Upper lobe of left lung (tissue), 6 donors: ENCODE measurements around the gene MMP28. TPM values are rescaled to one million over a fixed set of nuclear protein-coding genes. Genes with fewer than 3 reads are reported as not detected.

Experiments used
- ATAC-seq, 2 donors: fragments of 200-7000 bp; cut with Tn5 transposase; one replicate each; pipeline ENCODE4 v1.9.1; 2022; ENCODE audit warnings: mild to moderate bottlenecking in 2 of 2, moderate library complexity in 2 of 2; ENCODE audit not compliant: low FRiP score in 2 of 2
- DNase-seq, 2 donors: peaks; one replicate each; pipeline ENCODE4 v3.0.0-alpha.2; 2019 to 2020
- H3K27ac ChIP-seq, 4 donors: fragments of 200-600 bp; sonication (generic); one replicate each; pipeline ENCODE4 v1.5.1; 2016 to 2019
- H3K27me3 ChIP-seq, 4 donors: fragments of 200-600 bp; sonication (generic); one replicate each; pipeline ENCODE4 v1.5.1; 2017 to 2019
- H3K36me3 ChIP-seq, 4 donors: fragments of 200-600 bp; sonication (generic); one replicate each; pipeline ENCODE4 v1.5.1; 2016 to 2019
- H3K4me1 ChIP-seq, 4 donors: fragments of 200-600 bp; sonication (generic); one replicate each; pipeline ENCODE4 v1.5.1; 2018 to 2019
- H3K4me3 ChIP-seq, 4 donors: fragments of 200-600 bp; sonication (generic); one replicate each; pipeline ENCODE4 v1.5.1; 2017 to 2019; ENCODE audit warnings: mild to moderate bottlenecking in 2 of 4, moderate library complexity in 1 of 4
- H3K9me3 ChIP-seq, 4 donors: fragments of 200-600 bp; sonication (generic); one replicate each; pipeline ENCODE4 v1.5.1; 2018 to 2019
- EP300 ChIP-seq, 4 donors: sonication (generic); formaldehyde crosslinking; IDR thresholded peaks; one replicate each; pipeline ENCODE4 v1.5.1; 2017; ENCODE audit warnings: antibody characterized with exemption in 4 of 4, control low read depth in 2 of 4
- POLR2A ChIP-seq, 4 donors: fragments of 450-650 bp; IDR thresholded peaks; one replicate each; pipeline ENCODE4 v1.5.1; 2016 to 2017; ENCODE audit warnings: antibody characterized with exemption in 4 of 4, mild to moderate bottlenecking in 2 of 4
- POLR2AphosphoS5 ChIP-seq, 2 donors: sonication (generic); formaldehyde crosslinking; IDR thresholded peaks; one replicate each; pipeline ENCODE4 v1.5.1; 2017; ENCODE audit warnings: antibody characterized with exemption in 2 of 2
- WGBS, 2 donors: methylation state at CpG; one replicate each; pipeline ENCODE4 v1.1.5; 2017 to 2018; 5-methylcytosine and 5-hydroxymethylcytosine counted together
- total RNA-seq, 6 donors: library from RNA; depleted of rRNA in 4 of 6; stranded (reverse); fragments of >200 nt in 4 of 6; gene quantifications; one replicate each; pipeline versions ENCODE4 v1.1.0 to v1.2.1, GENCODE V29; 2016 to 2021
- TF ChIP-seq, protein P1 (sequence below), 6 experiments: fragments of 450-650 bp in 4 of 6; fragments of 200-600 bp in 2 of 6; sonication (generic) in 2 of 6; IDR thresholded peaks; one replicate each; pipeline ENCODE4 v1.5.1; 2016 to 2019; ENCODE audit warnings: antibody characterized with exemption in 6 of 6
- donor health status: DM: no; HTN: no; CAD: no; lungs with moderate emphysema.
- donor health status: DM: no; HTN: yes; CAD: no; lungs with severe emphysema.

Gene MMP28
- total RNA-seq, 6 donors from 2014 or later, result 51.1 to 134 (median 98.5) TPM

DNA sequence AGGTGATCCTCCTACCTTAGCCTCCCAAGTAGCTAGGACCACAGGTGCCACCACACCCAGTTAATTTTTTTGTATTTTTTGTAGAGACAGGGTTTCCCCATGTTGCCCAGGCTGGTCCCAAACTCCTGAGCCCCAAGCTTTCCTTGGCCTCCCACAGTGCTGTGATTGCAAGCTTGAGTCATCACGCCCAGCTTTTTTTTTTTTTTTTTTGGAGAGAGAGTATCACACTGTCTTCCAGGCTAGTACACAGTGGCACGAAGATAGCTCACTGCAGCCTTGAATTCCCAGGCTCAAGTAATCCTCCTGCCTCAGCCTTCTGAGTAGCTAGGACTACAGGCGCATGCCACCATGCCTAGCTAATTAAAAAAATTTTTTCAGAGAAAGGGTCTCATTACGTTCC, 46.1 kb upstream of the MMP28 start:
- no peak for ATAC-seq
- Histone ChIP-seq H3K36me3 (peaks cover 67 to 99% (median 91%) of the 10 kb centered on the region in 4 donors), H3K27ac (no peak overlapping the region), H3K4me1 (no peaks in the 10 kb centered on the region), H3K4me3 (no peak overlapping the region), H3K9me3 (no peaks in the 10 kb centered on the region), H3K27me3 (no peaks in the 10 kb centered on the region)
- no peak for TF ChIP-seq POLR2A (IDR thresholded peaks at IDR 0.05)
- no peak for TF ChIP-seq POLR2AphosphoS5 (IDR thresholded peaks at IDR 0.05)
- TF ChIP-seq, protein P1, sequence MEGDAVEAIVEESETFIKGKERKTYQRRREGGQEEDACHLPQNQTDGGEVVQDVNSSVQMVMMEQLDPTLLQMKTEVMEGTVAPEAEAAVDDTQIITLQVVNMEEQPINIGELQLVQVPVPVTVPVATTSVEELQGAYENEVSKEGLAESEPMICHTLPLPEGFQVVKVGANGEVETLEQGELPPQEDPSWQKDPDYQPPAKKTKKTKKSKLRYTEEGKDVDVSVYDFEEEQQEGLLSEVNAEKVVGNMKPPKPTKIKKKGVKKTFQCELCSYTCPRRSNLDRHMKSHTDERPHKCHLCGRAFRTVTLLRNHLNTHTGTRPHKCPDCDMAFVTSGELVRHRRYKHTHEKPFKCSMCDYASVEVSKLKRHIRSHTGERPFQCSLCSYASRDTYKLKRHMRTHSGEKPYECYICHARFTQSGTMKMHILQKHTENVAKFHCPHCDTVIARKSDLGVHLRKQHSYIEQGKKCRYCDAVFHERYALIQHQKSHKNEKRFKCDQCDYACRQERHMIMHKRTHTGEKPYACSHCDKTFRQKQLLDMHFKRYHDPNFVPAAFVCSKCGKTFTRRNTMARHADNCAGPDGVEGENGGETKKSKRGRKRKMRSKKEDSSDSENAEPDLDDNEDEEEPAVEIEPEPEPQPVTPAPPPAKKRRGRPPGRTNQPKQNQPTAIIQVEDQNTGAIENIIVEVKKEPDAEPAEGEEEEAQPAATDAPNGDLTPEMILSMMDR (IDR thresholded peaks at IDR 0.05), result no peak
- no peak for TF ChIP-seq EP300 (IDR thresholded peaks at IDR 0.05)
- 86 to 91% methylated on average over 4 of the region's 4 CpGs for WGBS, 2 donors
- DNase-seq, result no peak

DNA sequence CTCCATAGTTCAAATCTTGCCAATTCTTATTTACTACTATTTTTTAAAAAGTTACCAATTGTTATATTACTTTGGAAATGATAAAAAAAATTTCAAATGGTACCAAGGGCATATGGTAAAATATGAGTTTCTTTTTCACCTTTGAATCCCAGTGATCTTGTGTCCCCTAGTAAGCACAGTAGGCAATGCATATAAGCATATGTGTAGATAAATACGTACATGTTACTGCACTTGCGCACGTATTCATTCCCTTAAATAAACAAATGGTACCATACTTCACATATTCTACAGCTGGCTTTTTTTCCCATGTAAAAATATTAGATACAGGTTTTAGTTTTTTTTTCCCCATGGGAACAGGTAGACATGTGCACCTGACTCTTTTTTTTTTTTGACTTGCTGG, 45.7 kb upstream of the MMP28 start:
- ATAC-seq (no peak), DNase-seq (no peak)
- TF ChIP-seq EP300 (IDR thresholded peaks at IDR 0.05) (no peak), POLR2A (IDR thresholded peaks at IDR 0.05) (no peak), POLR2AphosphoS5 (IDR thresholded peaks at IDR 0.05) (no peak)
- TF ChIP-seq, protein P1 (IDR thresholded peaks at IDR 0.05), result no peak
- Histone ChIP-seq H3K4me1 (no peaks in the 10 kb centered on the region), H3K9me3 (no peaks in the 10 kb centered on the region), H3K36me3 (peaks cover 71 to 99% (median 93%) of the 10 kb centered on the region in 4 donors), H3K27ac (no peak overlapping the region), H3K4me3 (no peak overlapping the region), H3K27me3 (no peaks in the 10 kb centered on the region)
- 94% methylated on average over 3 of the region's 3 CpGs for WGBS, 2 donors

DNA sequence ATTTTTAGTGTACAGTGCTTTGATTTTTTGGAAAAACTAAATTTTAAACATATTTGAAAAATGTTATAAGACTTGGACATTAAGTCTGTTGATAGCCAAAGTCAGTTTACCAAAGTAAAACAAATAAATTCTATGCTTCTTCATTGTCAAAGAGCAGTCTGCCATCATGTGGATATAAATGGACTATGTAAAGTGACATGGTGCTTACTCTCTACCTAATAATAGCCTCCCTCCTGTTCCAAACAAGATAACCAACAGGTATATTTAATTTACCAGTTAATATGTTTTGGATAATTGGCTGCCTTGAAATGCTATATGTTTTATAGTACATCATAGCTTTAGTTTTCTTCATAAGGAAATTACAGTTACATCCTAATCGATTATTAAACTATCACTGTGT, 29.8 kb upstream of the MMP28 start:
- Histone ChIP-seq H3K9me3 (no peaks in the 10 kb centered on the region), H3K27ac (no peak overlapping the region), H3K27me3 (no peaks in the 10 kb centered on the region), H3K36me3 (peaks cover 33 to 92% (median 44%) of the 10 kb centered on the region in 4 donors), H3K4me3 (no peak overlapping the region), H3K4me1 (no peaks in the 10 kb centered on the region)
- WGBS, 2 donors, result 97 to 100% methylated on average over 1 of the region's 1 CpG
- no peak for TF ChIP-seq EP300 (IDR thresholded peaks at IDR 0.05)
- DNase-seq, result no peak
- ATAC-seq, result no peak

DNA sequence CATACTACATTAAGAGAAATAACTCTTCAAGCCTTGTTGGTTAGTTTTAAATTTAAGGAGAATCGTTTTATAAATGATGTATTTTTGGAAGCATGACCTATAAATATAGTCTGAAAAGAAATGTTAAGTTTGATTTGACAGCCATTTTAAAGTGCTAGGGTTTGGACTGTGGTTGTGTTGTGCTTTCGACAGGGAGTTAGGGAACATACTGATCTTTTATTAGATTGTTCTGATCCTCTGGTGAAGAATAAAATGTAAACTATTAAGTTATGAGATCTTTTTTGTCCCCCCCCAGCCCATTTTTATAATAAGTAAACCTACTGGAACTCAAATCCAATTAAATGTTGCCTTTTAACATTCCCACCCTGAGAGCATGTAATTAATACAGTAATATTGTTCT, 25.9 kb upstream of the MMP28 start:
- H3K9me3 ChIP-seq, result no peaks in the 10 kb centered on the region
- no peak overlapping the region for H3K4me3 ChIP-seq
- peaks cover 28 to 90% (median 39%) of the 10 kb centered on the region in 4 donors for H3K36me3 ChIP-seq
- H3K27me3 ChIP-seq, result no peaks in the 10 kb centered on the region
- H3K4me1 ChIP-seq, result peaks cover 5 to 18% (median 10%) of the 10 kb centered on the region in 4 donors
- no peak overlapping the region for H3K27ac ChIP-seq
- ATAC-seq (no peak), DNase-seq (no peak)
- TF ChIP-seq, protein P1 (IDR thresholded peaks at IDR 0.05), result no peak
- 87 to 95% methylated on average over 2 of the region's 2 CpGs for WGBS, 2 donors

DNA sequence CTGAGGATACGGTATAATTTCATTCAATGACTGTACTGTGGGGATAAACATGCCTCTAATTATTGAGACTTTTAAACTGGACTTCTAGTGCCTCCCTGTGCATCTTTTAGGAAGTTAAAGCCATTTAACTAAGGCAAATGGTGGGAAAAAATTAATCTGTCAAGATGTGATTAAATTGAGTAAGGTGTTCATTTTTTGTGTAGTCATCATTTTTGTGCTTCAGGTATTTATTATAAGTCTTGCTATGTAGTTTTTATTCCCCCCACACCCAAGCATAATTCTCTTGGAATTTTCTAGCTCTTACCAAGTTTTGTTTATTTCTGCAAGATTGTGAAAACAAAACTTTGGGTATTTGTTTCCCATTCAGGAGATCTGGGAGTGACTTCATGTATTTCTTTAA, 24.0 kb upstream of the MMP28 start:
- H3K4me3 ChIP-seq, result no peak overlapping the region
- H3K27me3 ChIP-seq, result no peaks in the 10 kb centered on the region
- no peak overlapping the region for H3K27ac ChIP-seq
- DNase-seq (no peak), ATAC-seq (no peak)
- 80 to 83% methylated on average over 1 of the region's 1 CpG for WGBS, 2 donors
- TF ChIP-seq POLR2AphosphoS5 (IDR thresholded peaks at IDR 0.05) (no peak), EP300 (IDR thresholded peaks at IDR 0.05) (no peak), POLR2A (IDR thresholded peaks at IDR 0.05) (no peak)
- TF ChIP-seq, protein P1 (IDR thresholded peaks at IDR 0.05), result no peak
- peaks cover 13 to 71% (median 29%) of the 10 kb centered on the region in 4 donors for H3K36me3 ChIP-seq
- peaks cover 10 to 24% (median 17%) of the 10 kb centered on the region in 4 donors for H3K4me1 ChIP-seq
- H3K9me3 ChIP-seq, result no peaks in the 10 kb centered on the region
